ENCODE results near the gene SUN5.

- TF ChIP-seq CTCF (IDR thresholded peaks at IDR 0.05) (no peak), POLR2A (IDR thresholded peaks at IDR 0.05) (no peak)
Observed at GRCh38 chr20:33037456-33037855, 33.2 kb upstream of the SUN5 start.
